HEK293 (cell line): Measurements from ENCODE around the gene NANOS2.

Source experiments
- CTCF ChIA-PET: fragments of 350-600 bp; formaldehyde crosslinking; extraction: SDS; loops from one replicate; lab custom pipeline; 2021; ENCODE audit warnings: antibody characterized with exemption; lab: Yijun Ruan, JAX
- POLR2A ChIA-PET: fragments of 300-600 bp; formaldehyde crosslinking; extraction: SDS; loops from one replicate; lab custom pipeline; 2020; ENCODE audit warnings: antibody characterized with exemption, inconsistent platforms; lab: Yijun Ruan, JAX
- H3K27ac ChIP-seq: fragments of 200-500 bp; sonication (Bioruptor generic); 2 replicates; pipeline ENCODE4 v1.5.1; 2014; ENCODE audit warnings: low read depth, low read length, control low read depth, inconsistent platforms; ENCODE audit errors: extremely low read depth
- H3K36me3 ChIP-seq, 2 experiments: fragments of 200-500 bp in 1 of 2; sonication (Bioruptor generic) in 1 of 2; 1 replicate in 1 of 2; 2 replicates in 1 of 2; pipeline ENCODE4 v1.5.1; 2014 to 2017; ENCODE audit warnings: inconsistent platforms in 2 of 2, low read length in 2 of 2; ENCODE audit not compliant: control insufficient read depth in 2 of 2, insufficient read depth in 1 of 2
- H3K4me1 ChIP-seq: fragments of 200-500 bp; sonication (Bioruptor generic); 2 replicates; pipeline ENCODE4 v1.5.1; 2014; ENCODE audit warnings: mild to moderate bottlenecking, low read length, inconsistent platforms; ENCODE audit not compliant: control insufficient read depth, insufficient read depth
- H3K4me3 ChIP-seq: 2 replicates; pipeline ENCODE4 v1.5.1; 2011; ENCODE audit warnings: low read depth, mild to moderate bottlenecking, control low read depth, low read length, moderate library complexity
- H3K9me3 ChIP-seq: fragments of 200-500 bp; sonication (Bioruptor generic); 2 replicates; pipeline ENCODE4 v1.5.1; 2014; ENCODE audit warnings: low read depth, low read length, inconsistent platforms; ENCODE audit not compliant: control insufficient read depth, insufficient read depth
- KLF1 ChIP-seq: fragments of 450-650 bp; formaldehyde crosslinking; IDR thresholded peaks from 2 replicates; pipeline ENCODE4 v1.5.1; 2016; ENCODE audit warnings: missing biosample characterization, missing genetic modification characterization
- KLF17 ChIP-seq: fragments of 450-650 bp; formaldehyde crosslinking; IDR thresholded peaks from 2 replicates; pipeline ENCODE4 v1.5.1; 2016; ENCODE audit warnings: missing biosample characterization, missing genetic modification characterization
- REPIN1 ChIP-seq: fragments of 450-650 bp; formaldehyde crosslinking; IDR thresholded peaks from 2 replicates; pipeline ENCODE4 v1.5.1; 2017; ENCODE audit warnings: missing biosample characterization, missing genetic modification characterization, low read depth
- TCF7L2 ChIP-seq: IDR thresholded peaks from 2 replicates; pipeline ENCODE4 v1.6.1; 2011; ENCODE audit warnings: low read depth, mild to moderate bottlenecking, inconsistent platforms, low read length, moderate library complexity, borderline replicate concordance
- ZBTB6 ChIP-seq: fragments of 450-650 bp; formaldehyde crosslinking; IDR thresholded peaks from 2 replicates; pipeline ENCODE4 v1.5.1; 2017; ENCODE audit warnings: missing biosample characterization, missing genetic modification characterization
- ZEB2 ChIP-seq: fragments of 450-650 bp; formaldehyde crosslinking; IDR thresholded peaks from 2 replicates; pipeline ENCODE4 v1.5.1; 2016; ENCODE audit warnings: missing biosample characterization, missing genetic modification characterization
- ZNF140 ChIP-seq: fragments of 450-650 bp; formaldehyde crosslinking; IDR thresholded peaks from 2 replicates; pipeline ENCODE4 v1.5.1; 2016; ENCODE audit warnings: missing biosample characterization, missing genetic modification characterization
- ZNF292 ChIP-seq: fragments of 450-650 bp; formaldehyde crosslinking; IDR thresholded peaks from 2 replicates; pipeline ENCODE4 v1.5.1; 2016; ENCODE audit warnings: low read depth, missing biosample characterization, missing genetic modification characterization, borderline replicate concordance
- ZNF362 ChIP-seq: fragments of 450-650 bp; formaldehyde crosslinking; IDR thresholded peaks from 2 replicates; pipeline ENCODE4 v1.5.1; 2016; ENCODE audit warnings: missing biosample characterization, missing genetic modification characterization
- ZNF544 ChIP-seq: fragments of 450-650 bp; formaldehyde crosslinking; IDR thresholded peaks from 2 replicates; pipeline ENCODE4 v1.5.0; 2017; ENCODE audit warnings: missing biosample characterization, missing genetic modification characterization
- ZNF549 ChIP-seq: fragments of 450-650 bp; IDR thresholded peaks from 2 replicates; pipeline ENCODE4 v1.5.1; 2018; ENCODE audit warnings: missing biosample characterization, missing genetic modification characterization, mild to moderate bottlenecking, inconsistent platforms, moderate library complexity
- ZNF555 ChIP-seq: fragments of 450-650 bp; formaldehyde crosslinking; conservative IDR thresholded peaks from 2 replicates; pipeline ENCODE4 v1.5.1; 2017; ENCODE audit warnings: missing biosample characterization, mild to moderate bottlenecking, missing genetic modification characterization, inconsistent platforms
- ZNF558 ChIP-seq: fragments of 450-650 bp; formaldehyde crosslinking; IDR thresholded peaks from 2 replicates; pipeline ENCODE4 v1.5.1; 2016; ENCODE audit warnings: missing biosample characterization, missing genetic modification characterization
- ZNF621 ChIP-seq: fragments of 450-650 bp; formaldehyde crosslinking; IDR thresholded peaks from 2 replicates; pipeline ENCODE4 v1.5.1; 2017; ENCODE audit warnings: missing biosample characterization, missing genetic modification characterization
- ZNF645 ChIP-seq: fragments of 450-650 bp; formaldehyde crosslinking; IDR thresholded peaks from 2 replicates; pipeline ENCODE4; 2016; ENCODE audit warnings: missing biosample characterization, missing genetic modification characterization
- ZNF658 ChIP-seq: fragments of 450-650 bp; formaldehyde crosslinking; IDR thresholded peaks from 2 replicates; pipeline ENCODE4; 2016; ENCODE audit warnings: missing biosample characterization, missing genetic modification characterization
- ZNF664 ChIP-seq: fragments of 450-650 bp; formaldehyde crosslinking; IDR thresholded peaks from 2 replicates; pipeline ENCODE4 v1.5.1; 2016; ENCODE audit warnings: missing biosample characterization, missing genetic modification characterization
- ZNF776 ChIP-seq: fragments of 450-650 bp; formaldehyde crosslinking; IDR thresholded peaks from 2 replicates; pipeline ENCODE4 v1.5.0; 2017; ENCODE audit warnings: missing biosample characterization, missing genetic modification characterization, borderline replicate concordance
- ZNF791 ChIP-seq: fragments of 450-650 bp; formaldehyde crosslinking; IDR thresholded peaks from 2 replicates; pipeline ENCODE4 v1.5.1; 2016; ENCODE audit warnings: missing biosample characterization, missing genetic modification characterization
- ZNF792 ChIP-seq: fragments of 450-650 bp; formaldehyde crosslinking; IDR thresholded peaks from 2 replicates; pipeline ENCODE4 v1.5.1; 2016; ENCODE audit warnings: missing biosample characterization, missing genetic modification characterization
- ZNF830 ChIP-seq: fragments of 450-650 bp; IDR thresholded peaks from 2 replicates; pipeline ENCODE4 v1.5.0; 2018; ENCODE audit warnings: missing biosample characterization, missing genetic modification characterization, low read depth, mild to moderate bottlenecking, moderate library complexity
- TF ChIP-seq, protein P1 (sequence below): fragments of 450-650 bp; formaldehyde crosslinking; IDR thresholded peaks from 2 replicates; pipeline ENCODE4 v1.5.1; 2016; ENCODE audit warnings: missing biosample characterization, missing genetic modification characterization, borderline replicate concordance
- TF ChIP-seq, protein P2 (sequence below): fragments of 450-650 bp; formaldehyde crosslinking; IDR thresholded peaks from 2 replicates; pipeline ENCODE4 v1.5.1; 2017; ENCODE audit warnings: missing biosample characterization, missing genetic modification characterization
- TF ChIP-seq, protein P3 (sequence below): fragments of 450-650 bp; formaldehyde crosslinking; IDR thresholded peaks from 2 replicates; pipeline ENCODE4 v1.5.1; 2017; ENCODE audit warnings: missing biosample characterization, mild to moderate bottlenecking, missing genetic modification characterization, moderate library complexity

The NANOS2 gene

GRCh38 chr19:45882652-45883585, 31.7 kb downstream of the NANOS2 start:
- Histone ChIP-seq H3K9me3 (no peaks in the 10 kb centered on the region), H3K4me1 (peaks cover 13% of the 10 kb centered on the region), H3K36me3 (peaks cover 0 to 16% of the 10 kb centered on the region in 2 experiments; a peak in 1 of 3 replicates), H3K4me3 (peak overlapping the region; percentile 23), H3K27ac (no peak overlapping the region)
- ChIA-PET POLR2A (interaction anchor here (0.5 to 4.4 kb wide), 11 partner anchors 13 to 416 kb away, joined by 3 to 39 read pairs (median 5); partner anchors contain the start of genes CCDC61, FOXA3, IGFL2 and MYPOP), CTCF (interaction anchor here (0.6 to 8.8 kb wide), 25 partner anchors 9 to 519 kb away, joined by 3 to 91 read pairs (median 4); partner anchors contain the start of genes FOXA3, MYPOP, SIX5 and SYMPK)
- TF ChIP-seq ZEB2 (tag by site-specific recombination) (0 out of 2 replicates have a peak, but pooled peaks have one; percentile 36), ZNF140 (tag by site-specific recombination) (no peak), ZNF791 (tag by site-specific recombination) (no peak), ZNF362 (tag by site-specific recombination) (0 out of 2 replicates have a peak, but pooled peaks have one; percentile 50), ZNF792 (tag by site-specific recombination) (peak; percentile 76; the same call in 1 of the 2 replicates), ZNF830 (no peak), ZNF776 (tag by site-specific recombination) (no peak), ZNF549 (no peak), TCF7L2 (no peak), ZNF658 (tag by site-specific recombination) (no peak), ZNF544 (tag by site-specific recombination) (no peak), ZNF621 (no peak), KLF1 (tag by site-specific recombination) (0 out of 2 replicates have a peak, but pooled peaks have one; percentile 8), KLF17 (tag by site-specific recombination) (no peak), ZBTB6 (no peak), ZNF645 (tag by site-specific recombination) (0 out of 2 replicates have a peak, but pooled peaks have one; percentile 46), ZNF292 (no peak), REPIN1 (tag by site-specific recombination) (no peak), ZNF664 (tag by site-specific recombination) (no peak), ZNF555 (no peak), ZNF558 (tag by site-specific recombination) (no peak)
- TF ChIP-seq, protein P1, sequence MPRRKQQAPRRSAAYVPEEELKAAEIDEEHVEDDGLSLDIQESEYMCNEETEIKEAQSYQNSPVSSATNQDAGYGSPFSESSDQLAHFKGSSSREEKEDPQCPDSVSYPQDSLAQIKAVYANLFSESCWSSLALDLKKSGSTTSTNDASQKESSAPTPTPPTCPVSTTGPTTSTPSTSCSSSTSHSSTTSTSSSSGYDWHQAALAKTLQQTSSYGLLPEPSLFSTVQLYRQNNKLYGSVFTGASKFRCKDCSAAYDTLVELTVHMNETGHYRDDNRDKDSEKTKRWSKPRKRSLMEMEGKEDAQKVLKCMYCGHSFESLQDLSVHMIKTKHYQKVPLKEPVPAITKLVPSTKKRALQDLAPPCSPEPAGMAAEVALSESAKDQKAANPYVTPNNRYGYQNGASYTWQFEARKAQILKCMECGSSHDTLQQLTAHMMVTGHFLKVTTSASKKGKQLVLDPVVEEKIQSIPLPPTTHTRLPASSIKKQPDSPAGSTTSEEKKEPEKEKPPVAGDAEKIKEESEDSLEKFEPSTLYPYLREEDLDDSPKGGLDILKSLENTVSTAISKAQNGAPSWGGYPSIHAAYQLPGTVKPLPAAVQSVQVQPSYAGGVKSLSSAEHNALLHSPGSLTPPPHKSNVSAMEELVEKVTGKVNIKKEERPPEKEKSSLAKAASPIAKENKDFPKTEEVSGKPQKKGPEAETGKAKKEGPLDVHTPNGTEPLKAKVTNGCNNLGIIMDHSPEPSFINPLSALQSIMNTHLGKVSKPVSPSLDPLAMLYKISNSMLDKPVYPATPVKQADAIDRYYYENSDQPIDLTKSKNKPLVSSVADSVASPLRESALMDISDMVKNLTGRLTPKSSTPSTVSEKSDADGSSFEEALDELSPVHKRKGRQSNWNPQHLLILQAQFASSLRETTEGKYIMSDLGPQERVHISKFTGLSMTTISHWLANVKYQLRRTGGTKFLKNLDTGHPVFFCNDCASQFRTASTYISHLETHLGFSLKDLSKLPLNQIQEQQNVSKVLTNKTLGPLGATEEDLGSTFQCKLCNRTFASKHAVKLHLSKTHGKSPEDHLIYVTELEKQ (tag by site-specific recombination) = no peak
- TF ChIP-seq, protein P2, sequence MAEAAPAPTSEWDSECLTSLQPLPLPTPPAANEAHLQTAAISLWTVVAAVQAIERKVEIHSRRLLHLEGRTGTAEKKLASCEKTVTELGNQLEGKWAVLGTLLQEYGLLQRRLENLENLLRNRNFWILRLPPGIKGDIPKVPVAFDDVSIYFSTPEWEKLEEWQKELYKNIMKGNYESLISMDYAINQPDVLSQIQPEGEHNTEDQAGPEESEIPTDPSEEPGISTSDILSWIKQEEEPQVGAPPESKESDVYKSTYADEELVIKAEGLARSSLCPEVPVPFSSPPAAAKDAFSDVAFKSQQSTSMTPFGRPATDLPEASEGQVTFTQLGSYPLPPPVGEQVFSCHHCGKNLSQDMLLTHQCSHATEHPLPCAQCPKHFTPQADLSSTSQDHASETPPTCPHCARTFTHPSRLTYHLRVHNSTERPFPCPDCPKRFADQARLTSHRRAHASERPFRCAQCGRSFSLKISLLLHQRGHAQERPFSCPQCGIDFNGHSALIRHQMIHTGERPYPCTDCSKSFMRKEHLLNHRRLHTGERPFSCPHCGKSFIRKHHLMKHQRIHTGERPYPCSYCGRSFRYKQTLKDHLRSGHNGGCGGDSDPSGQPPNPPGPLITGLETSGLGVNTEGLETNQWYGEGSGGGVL = no peak
- TF ChIP-seq, protein P3, sequence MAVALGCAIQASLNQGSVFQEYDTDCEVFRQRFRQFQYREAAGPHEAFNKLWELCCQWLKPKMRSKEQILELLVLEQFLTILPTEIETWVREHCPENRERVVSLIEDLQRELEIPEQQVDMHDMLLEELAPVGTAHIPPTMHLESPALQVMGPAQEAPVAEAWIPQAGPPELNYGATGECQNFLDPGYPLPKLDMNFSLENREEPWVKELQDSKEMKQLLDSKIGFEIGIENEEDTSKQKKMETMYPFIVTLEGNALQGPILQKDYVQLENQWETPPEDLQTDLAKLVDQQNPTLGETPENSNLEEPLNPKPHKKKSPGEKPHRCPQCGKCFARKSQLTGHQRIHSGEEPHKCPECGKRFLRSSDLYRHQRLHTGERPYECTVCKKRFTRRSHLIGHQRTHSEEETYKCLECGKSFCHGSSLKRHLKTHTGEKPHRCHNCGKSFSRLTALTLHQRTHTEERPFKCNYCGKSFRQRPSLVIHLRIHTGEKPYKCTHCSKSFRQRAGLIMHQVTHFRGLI = peak; percentile 21; the same call in 1 of the 2 replicates
